HG02678 (cell line): ENCODE data around the gene CCDC197.

Experiments
- ATAC-seq: cut with Tn5 transposase; IDR thresholded peaks from one replicate; pipeline ENCODE4 v1.9.1; 2021; ENCODE audit warnings: mild to moderate bottlenecking, moderate library complexity; ENCODE audit not compliant: unreplicated experiment

Gene CCDC197

DNA sequence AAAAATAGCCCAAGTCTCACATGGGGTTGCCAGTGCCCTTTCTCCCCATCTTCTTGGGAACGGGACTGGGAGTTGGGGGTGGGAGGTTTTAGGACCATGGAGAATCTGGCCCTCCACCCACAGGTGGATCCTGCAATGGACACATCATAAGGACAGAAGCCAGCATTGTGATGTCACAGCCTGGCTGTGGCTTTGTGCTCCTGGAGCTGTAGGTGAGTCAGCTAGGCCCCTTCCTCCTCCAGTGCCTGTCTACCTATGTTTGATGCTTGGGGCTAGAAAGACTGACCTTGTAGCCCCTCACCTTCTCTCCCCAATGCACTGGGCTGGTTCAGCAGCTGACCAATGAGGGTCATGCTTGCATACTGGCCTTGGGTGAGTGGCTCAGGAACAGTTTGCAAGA lies at the start of gene CCDC197:
Gene CCDC197 (plus strand): TSS at position 220 of the 400 bp plus-strand sequence. CDS start 831 bp downstream, outside the sequence.
- ATAC-seq, result no peak

- ATAC-seq, result no peak
Measured at GRCh38 chr14:93949511-93950075, 47.5 kb upstream of the CCDC197 start.

DNA sequence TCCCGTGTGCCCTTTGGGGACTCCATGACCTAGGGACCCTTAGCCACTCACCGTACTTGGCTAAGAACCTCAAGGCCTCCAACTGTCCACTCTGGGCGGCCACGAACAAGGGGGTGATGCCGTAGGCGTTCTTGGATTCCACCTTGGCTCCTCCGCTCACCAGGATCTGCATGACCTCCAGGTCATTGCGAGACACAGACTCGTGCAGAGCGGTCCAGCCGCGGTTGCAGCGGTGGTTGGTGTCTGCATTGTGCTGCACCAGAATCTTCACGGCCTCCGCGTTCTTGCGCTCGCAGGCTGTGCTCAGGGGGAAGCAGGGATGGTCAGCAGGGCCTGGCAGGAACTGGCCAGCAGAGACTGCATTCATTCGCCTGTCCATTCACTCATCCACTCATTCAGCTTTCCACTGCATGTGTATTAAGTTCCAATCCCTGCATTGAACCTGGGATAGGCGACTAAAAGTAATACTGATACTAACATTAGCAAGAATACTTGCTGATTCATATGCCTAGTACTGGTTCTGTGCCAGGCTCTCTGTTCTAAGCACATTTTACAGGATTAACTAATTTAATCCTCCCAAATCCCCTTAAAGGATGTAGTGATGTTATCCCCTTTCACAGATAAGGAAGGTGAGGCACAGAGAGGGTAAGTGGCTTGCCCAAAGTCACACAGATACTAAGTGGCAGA lies 46.0 kb upstream of the CCDC197 start:
- ATAC-seq, result no peak

DNA sequence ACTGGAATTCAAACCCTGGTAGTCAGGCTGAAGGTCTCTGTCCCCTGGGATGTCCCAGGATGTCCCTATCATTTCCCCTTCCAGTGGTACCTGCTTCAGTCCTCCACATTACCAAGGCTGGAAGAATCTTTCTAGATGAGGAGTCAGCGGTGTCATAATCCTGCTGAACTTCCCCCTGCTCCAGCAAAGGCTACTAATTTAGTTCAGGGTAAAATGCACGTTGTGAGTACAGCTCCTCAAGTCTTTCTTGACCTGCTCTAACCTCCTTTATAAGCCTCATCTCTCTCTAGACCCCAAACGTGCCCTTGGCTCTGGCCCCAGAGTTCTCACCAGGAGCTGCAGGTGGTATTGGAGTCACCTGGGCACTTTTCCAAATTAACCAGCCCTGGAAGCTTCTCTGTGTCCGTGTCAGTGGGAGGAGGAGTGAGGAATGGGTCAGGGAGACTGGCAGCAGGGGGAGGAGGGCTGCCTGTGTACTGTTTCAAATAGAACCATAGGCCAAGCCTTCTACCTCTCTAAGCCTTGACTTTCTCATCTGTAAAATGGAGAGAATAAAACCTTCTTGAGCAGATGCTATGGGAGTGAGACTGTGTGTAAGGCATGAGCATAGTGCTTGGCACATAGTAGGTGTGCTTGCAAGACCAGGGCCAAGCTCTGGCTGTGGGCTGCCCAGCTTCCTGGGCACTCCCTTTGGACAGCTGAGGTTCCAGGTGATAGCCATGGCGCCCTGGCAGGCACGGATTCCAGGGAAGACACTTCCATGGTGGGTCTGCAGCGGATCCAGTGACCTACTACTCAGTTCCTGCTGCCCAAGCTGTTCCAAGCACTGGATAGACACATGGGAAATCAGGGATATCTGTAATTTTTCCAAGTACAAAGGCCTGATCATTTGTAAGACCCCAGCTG lies 45.2 kb upstream of the CCDC197 start:
- ATAC-seq, result no peak

GRCh38 chr14:93952829-93953228 lies 44.3 kb upstream of the CCDC197 start:
- no peak for ATAC-seq

- ATAC-seq, result no peak
Measured at GRCh38 chr14:93953263-93953662, 43.8 kb upstream of the CCDC197 start.

DNA sequence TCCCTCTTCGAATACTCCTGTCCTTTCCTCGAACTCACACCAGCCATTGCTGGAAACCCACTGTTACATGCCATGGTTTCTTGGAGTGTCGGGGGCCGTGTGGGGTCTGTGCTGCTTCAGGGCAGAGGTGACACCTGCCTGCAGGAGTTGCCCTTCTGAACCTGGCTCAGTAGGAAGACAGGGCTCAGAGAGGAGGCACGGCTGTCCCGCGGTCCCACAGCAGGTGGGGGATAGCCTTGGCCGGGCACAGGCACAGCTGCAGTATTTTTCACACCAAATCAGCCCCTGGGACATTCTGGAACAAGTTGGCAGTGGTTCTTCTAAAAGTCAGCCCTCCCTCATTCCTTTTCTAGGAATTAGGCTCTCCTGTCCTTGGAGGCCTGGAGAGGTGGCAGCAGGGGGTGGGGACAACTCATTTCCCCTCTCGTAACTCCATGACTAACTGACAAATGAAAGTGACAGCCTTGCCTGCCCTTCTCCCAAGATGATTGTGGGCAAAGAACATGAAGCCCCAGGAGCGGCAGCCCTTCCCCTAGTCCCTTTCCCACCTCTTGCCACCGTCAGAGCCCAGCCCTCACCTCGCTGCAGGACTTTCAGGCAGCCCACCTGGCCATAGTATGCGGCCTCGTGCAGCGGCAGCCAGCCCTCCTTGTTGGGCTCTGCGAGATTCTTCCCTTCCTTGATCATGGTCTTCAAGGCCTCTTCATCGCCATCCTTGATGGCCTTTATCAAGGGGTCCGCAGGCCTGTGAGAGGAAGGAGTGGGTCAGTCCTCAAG lies 43.2 kb upstream of the CCDC197 start:
- no peak for ATAC-seq

- no peak for ATAC-seq
Measured at GRCh38 chr14:93954516-93954830, 42.6 kb upstream of the CCDC197 start.

GRCh38 chr14:93954900-93955849 lies 41.9 kb upstream of the CCDC197 start:
- ATAC-seq, result peak; percentile 35

- no peak for ATAC-seq
Measured at GRCh38 chr14:93955850-93956481, 41.1 kb upstream of the CCDC197 start.

DNA sequence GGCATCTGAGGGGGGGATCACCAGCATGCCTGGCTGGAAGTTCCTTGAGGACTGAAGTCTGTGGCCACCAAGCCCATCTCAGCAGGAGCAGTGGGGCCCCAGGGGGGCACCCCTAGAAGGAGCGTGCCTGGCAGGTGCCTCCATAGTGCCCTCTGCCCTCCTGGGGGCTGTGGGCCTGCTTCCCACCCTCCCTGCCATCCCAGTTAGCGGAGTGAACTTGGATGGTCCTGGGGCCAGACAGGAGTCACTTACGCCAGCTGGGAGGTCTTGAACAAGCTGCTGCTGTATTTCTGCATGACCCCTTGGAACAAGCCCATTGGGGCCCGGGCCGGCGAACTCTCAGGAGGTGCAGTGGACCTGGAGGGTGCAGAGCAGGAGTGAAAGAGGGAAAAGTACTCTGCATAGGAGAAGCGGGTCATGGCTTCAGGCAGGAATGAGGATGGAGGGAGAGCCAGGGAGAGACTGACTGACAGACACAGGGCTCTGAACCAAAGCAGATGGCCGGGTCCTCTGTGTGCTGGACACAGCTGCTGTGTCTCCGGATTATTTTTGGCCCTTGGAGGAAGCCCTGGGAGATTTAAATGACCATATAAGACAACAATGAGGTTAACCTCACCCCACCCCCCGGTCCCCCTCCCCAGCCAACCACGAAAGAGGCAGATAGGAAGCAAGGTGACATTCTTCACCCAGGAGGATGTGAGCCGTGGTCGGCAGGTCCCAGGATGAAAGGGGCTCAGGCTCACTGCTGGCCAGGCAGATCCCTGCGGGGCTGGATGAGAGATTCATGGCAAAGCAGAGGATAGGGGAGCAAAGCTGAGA lies 40.4 kb upstream of the CCDC197 start:
- no peak for ATAC-seq

- no peak for ATAC-seq
Measured at GRCh38 chr14:93957333-93957710, 39.8 kb upstream of the CCDC197 start.

DNA sequence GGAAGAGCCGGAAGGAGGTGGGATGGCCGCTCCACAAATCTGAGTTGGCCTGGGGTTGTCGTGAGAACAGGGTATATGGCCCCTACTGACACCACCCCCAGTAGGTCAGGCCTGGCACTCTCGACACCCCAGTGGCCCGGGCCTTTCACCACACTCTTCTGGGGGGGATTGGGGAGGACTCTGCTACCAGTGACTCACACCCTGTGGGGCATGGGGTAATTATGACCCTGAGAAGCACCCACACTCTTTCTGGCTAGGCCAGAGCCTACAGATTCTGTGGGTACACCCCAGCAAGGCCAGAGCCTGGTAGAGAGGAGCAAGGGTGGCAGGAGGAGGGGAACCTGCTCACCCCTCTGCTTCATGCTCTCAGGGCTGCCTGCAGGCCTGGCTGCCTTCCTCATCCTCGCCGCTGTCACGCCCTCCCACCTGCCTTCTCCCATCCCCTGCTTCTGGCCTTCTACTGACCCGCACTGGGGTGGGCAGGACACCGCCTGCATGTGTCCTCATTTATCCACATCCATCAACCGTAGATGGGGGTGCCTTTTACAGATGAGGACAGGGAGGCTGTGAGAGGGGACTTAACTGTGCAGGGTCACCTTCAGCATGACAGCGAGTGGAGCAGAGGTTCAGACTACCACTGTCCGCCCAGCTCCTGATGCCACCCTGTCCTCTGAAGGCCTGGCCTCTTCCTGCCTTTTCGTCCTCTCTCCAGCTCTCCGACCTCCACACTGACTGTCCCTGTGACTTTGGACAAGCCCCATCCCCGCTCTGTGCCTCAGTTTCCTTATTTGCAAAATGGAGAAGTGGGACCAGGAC lies 39.1 kb upstream of the CCDC197 start:
- no peak for ATAC-seq

DNA sequence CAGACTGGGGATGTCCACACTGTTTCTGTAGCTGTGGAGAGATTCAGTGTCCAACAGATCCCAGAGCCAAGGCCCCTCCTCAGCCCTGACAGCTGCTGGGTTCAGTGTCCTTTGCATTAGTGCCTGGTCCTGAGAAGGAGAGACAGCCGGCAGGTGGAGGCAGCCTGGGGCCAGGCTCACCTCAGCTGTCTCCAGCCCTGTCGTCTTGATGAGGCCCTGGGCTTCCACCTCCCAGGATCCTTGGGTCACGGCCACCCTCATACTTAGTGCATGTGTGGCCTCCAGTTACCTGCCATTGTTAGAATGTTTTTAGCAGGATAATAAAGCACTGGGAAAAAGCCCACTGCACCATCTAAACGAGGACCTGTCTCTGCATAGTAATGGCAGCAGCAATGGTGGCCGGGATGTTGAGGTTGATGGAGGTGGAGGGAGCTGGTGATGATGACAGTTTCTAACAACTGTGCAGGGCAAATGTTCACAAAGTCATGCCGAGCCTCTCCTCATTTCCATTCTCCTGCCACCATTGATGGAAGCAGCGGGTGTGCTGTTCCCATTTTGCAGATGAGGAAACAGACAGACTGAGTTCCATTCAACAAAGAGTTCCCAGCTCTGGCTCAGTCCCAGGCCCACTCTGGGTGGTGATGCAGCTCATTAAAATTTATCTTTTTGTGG lies 38.4 kb upstream of the CCDC197 start:
- ATAC-seq, result no peak

- ATAC-seq, result peak; percentile 65
Measured at GRCh38 chr14:93959239-93960107, 37.6 kb upstream of the CCDC197 start.

DNA sequence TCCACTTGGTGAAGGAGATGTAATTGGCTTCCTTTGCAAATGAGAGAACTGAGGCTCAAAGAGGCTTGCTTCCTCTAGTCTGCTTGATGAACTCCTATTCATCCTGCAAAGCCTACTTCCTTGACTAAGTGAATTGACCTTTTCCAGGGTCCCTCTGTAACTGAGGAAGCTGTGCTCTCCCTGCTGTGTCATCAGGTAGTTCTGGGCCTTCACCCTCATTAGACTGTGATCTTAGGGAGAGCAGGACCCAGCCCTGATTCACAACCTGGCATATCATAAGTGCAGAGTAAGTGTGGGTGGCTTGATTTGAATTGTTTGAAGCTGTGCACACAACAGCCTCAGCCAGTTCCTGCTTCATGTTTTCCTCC lies 37.0 kb upstream of the CCDC197 start:
- no peak for ATAC-seq
